Measurements from ENCODE around the gene JCAD.

DNA sequence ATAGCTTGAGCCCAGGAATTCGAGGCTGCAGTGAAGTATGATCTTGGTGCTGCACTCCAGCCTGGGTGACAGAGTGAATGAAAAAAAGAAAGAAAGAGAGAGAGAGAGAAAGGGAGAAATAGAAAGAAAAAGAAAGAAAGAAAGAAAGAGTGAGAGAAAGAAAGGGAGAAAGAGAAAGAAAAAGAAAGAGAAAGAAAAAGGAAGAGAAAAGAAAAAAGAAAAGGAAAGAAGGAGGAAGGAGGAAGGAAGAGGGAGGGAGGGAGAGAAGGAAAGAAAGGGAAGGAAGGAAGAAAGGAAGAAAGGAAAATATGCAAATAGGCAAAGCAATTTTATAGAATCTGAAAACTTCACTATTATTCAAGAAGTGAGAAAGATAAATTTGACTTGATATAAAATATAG is 24.5 kb upstream of the JCAD start:
- TF ChIP-seq, protein P1, sequence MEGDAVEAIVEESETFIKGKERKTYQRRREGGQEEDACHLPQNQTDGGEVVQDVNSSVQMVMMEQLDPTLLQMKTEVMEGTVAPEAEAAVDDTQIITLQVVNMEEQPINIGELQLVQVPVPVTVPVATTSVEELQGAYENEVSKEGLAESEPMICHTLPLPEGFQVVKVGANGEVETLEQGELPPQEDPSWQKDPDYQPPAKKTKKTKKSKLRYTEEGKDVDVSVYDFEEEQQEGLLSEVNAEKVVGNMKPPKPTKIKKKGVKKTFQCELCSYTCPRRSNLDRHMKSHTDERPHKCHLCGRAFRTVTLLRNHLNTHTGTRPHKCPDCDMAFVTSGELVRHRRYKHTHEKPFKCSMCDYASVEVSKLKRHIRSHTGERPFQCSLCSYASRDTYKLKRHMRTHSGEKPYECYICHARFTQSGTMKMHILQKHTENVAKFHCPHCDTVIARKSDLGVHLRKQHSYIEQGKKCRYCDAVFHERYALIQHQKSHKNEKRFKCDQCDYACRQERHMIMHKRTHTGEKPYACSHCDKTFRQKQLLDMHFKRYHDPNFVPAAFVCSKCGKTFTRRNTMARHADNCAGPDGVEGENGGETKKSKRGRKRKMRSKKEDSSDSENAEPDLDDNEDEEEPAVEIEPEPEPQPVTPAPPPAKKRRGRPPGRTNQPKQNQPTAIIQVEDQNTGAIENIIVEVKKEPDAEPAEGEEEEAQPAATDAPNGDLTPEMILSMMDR (conservative IDR thresholded peaks at IDR 0.05) = no peak
- no peak for TF ChIP-seq ZFX (IDR thresholded peaks at IDR 0.05)
